Forelimb muscle (tissue), 1 donor: Measurements from ENCODE around the gene TJAP1. TPM values are rescaled to one million over a fixed set of nuclear protein-coding genes. Genes with fewer than 3 reads are reported as not detected.
"Not testable (repeated sequence)": the region's sequence is repeated elsewhere in the genome, so short reads cannot be mapped to it uniquely, and the experiment has no call there.

ENCODE experiments used
- DNase-seq: peaks from one replicate; pipeline ENCODE4 v3.0.0-alpha.2; 2013; ENCODE audit warnings: low read depth
- polyA plus RNA-seq: library from polyadenylated mRNA; unstranded; fragments of 120-200 nt; gene quantifications from one replicate; pipeline ENCODE4 v1.2.1, GENCODE V29; 2013; ENCODE audit not compliant: insufficient read length

The TJAP1 gene
- polyA plus RNA-seq, 1 donor = 28.2 TPM

DNA sequence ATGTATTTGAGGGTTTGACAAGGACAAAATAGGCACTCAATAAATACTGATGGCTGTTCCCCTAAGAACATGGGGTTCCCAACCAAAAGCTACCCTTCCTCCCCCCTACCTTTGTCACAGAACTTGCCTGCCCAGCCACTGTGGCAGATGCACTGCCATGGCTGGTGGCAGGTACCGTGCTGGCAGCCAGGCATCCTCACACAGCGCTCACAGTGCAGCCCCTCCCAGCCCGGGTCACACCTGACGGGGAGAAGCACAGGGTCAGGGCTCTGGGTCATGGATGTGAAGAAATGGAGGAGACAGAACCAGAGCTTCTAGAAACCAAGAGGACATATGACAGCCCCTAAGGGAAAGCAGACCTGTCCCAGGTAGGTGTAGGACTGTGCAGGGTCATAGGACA, 24.5 kb upstream of the TJAP1 start:
- DNase-seq = no peak

DNA sequence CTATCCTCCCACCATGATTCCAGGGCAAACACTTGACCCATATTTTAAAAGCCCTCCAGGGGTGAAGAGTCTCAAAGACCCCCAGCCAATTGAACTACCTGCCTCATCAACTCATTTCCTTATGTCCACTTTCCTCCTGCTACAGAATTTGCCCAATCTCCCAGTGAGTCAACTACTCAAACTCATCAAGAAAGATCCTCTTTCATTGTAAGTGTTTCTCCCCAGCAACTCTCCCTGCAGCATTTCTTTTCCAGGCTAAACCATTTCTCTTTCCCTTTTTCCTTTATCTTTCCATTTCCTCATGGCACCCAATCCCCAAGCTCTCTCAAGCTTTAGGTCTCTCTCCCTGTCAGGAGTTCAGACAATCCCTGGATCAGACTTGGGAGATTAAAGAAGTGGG, 23.5 kb upstream of the TJAP1 start:
- no peak for DNase-seq

DNA sequence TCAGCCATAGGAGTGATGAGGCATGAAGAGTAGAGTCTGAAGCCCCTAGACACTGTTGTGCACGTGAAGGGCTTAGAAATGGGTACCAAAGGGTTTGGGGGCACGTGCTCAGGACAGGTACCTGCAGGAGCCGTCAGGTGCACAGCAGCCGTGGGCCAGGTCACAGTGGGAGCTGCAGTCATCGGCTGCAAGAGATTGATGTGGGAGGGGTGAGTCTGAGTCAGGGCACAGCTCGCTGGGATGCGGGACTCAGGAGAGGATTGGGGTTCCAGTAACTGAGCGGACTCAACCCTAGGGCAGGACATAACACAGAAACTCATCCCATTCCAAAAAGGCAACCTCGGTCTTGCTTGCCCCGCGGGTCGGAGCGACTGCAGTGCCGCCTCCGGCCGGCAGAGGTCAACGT, 23.1 kb upstream of the TJAP1 start:
- DNase-seq = no peak

DNA sequence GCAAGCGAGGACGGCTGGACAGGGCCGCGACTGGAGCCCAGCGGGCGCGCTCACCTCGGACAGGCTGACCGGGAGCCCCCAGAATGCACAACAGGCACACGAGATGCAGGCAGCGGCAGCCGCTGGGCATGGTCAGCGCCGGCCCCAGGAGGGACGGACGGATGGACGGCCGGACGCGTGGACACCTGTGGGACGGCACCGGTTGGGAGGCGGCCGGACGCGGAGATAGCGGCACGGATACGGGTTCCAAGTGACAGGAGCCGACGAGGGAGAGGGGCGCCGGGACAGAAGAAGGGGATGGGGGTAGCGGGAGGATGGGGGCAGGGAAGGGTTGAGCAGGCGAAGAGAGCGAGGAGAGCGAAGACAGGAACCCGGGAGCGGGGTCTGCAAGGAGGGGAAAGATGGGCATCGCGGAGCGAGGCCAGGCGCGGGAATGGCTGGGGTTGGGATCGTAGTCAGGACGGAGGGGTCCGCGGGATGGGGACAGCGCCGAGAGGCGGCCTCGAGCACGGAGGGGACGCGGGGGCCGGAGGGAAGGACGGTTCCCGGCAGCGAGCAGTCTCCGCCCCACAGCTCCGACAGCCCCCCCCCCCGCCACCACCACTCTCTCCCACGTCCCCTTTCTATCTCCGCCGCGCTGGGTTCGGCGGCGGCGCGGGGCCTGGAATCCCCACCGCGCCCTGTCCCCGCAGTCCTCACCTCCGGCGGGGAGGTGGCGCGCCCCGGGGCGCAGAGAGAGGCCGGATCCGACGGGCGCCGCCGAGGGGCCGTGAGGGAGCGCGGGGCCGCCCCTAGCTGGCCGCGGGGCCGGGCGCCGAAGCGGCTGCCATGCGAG, 22.5 kb upstream of the TJAP1 start:
- peak; percentile 36 for DNase-seq

DNA sequence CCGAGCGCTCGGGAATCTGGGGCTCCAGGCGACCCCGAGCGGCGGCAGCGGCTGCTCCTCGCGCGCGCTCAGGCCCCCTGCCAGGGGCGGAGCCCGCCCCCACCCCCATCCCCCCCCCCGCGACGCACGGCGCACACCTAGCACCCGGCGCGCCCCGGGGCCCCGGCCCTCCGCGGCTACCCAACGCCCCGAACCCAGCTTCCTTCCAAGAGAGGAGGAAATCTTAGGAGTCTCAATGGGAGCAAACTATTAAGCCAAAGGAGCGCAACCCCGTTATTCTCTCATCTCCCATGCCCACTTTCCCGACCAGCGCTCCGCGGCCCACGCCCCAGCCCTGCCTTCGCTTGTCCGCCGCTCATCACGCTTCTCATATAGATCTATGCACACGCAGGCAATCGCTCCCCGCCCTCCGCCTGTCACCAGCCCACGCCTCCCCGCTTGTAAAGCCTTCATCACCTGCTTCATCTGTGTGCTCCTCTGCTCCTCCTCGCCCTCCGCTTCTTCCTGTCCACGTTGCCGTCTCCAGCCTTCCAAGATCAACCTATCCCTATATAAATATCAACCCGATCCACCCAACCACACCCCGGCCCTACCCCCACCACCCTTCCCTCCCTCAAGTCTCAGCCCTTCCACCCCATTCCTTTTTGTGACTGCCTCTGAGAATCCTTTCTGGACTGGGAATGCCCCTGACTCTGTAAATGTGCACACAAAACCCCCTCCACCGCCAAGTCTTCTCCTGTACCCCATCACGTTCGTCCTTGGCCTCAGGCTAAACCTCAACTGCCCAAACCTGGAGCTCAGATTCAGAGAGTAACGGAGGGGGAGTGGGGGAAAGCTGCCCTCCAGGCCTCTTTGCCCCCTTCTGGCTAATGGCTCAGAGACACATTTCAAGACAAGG, 21.6 kb upstream of the TJAP1 start, which contains the start of gene DLK2:
DLK2 (minus strand) TSS at position 18 of the 898 bp plus-strand sequence. CDS start 723 bp downstream, outside the sequence.
- no peak for DNase-seq

DNA sequence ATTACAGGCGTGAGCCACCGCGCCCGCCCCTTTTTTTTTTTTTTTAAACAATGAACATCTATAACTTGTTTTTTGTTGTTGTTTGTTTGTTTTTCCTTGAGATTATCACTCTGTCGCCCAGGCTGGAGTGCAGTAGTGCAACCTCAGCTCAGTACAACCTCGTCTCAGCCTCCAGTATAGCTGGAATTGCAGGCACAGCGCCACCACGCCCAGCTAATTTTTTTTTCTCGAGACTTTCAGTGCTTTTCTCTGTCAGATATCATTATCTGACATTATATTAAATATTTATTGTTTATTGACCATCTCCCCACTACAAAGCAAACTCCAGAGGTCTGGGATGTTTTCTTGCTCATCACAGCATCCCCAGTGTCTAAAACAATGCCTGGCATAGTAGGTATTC, 19.7 kb upstream of the TJAP1 start:
- DNase-seq = no peak

DNA sequence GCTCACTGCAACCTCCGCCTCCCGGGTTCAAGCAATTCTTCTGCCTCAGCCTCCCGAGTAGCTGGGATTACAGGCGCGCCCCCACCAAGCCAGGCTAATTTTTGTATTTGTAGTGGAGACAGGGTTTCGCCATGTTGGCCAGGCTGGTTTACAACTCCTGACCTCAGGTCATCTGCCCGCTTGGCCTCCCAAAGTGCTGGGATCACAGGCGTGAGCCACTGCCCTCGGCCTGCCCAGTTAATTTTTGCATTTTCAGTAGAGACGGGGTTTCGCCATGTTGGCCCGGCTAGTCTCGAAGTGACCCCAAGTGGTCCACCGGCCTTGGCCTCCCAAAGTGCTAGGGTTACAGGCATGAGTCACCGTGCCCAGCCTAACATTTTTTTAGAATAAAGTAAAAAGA, 19.2 kb upstream of the TJAP1 start:
- not testable (repeated sequence) for DNase-seq

DNA sequence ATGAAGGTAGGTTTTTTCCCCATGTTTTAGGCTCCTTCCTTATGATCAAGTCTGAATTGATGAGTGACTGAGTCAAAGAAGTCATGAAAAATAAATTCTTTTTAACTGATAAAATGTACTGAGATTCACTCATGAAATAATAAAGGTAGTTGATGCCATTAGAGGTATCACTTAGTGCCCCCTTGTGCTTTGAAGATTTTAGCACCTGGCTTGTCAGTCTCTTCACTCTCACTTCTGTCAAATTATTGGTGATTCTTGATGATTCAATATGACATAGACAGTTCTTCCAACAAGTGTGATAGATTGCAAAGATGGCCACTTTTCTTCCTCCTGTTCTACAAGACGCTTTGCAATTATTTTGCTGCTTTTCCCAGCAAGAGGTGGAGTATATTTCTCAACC, 17.8 kb upstream of the TJAP1 start:
- DNase-seq = no peak

DNA sequence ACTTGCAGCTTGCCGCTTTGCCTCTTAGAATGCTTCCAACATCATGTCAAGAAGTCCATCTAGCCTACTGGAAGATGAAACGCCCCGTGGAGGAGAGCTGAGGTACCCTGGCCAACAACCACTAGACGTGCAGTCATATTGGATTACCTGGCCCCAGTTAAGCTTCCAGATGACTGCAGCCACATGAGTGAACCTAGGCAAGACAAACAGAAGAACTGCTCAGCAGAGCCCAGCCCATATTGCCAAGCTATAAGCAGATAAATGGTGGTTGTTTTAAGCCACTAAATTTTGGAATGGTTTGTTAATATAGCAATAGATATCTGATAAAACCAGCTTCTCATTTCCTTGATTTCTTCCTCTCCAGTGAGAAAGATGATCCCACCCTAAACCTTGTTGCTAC, 17.3 kb upstream of the TJAP1 start:
- no peak for DNase-seq

DNA sequence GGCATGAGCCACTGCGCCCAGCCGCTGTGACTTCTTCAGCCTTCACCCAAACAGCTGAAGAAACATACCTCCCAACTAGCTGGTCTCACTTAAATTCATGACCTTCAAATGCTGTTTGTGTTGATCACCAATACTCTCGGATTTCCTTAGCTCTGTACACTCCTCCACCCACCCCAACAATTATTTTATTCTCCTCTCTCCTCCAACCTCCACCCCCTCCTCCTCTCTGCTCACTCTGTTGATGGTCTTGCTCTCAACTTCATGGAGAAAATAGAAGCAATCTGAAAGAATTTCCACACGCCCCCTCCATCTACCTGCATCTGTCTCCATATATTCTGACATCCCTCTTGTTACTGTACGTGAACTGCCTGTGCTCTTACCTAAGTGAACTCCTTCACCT, 15.4 kb upstream of the TJAP1 start:
- DNase-seq = no peak

DNA sequence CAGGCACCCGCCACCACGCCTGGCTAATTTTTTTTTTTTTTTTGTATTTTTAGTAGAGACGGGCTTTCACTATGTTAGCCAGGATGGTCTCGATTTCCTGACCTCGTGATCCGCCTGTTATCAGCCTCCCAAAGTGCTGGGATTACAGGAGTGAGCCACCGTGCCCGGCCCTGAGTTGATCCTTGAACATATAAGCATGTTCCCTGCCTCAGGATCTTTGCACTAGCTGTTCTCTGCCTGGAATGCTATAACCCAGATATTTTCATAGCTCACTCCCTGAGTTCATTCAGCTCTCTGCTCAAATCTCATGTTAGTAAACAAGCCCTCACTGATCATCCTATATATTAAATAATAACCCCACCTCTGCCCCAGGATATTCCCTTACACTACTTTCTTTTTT, 13.0 kb upstream of the TJAP1 start:
- DNase-seq = no peak

DNA sequence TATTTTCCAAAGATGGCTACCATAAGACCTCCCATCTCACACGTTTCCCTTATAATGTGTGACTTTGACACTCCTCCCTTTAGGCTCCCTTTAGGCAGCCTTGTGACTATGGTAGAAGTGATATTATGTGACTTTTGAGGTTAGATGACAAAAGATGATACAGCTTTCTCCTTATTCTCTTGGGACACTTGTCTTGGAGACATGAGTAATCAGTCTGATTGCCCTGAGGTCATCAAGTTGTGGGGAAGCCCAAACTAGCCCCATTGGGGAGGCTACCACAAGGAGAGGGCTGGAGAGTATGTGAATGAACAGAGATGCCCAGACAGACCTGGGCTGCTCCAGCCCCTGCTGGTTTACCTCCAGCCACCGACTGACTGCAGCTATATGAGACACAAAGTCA, 11.4 kb upstream of the TJAP1 start:
- DNase-seq = no peak

DNA sequence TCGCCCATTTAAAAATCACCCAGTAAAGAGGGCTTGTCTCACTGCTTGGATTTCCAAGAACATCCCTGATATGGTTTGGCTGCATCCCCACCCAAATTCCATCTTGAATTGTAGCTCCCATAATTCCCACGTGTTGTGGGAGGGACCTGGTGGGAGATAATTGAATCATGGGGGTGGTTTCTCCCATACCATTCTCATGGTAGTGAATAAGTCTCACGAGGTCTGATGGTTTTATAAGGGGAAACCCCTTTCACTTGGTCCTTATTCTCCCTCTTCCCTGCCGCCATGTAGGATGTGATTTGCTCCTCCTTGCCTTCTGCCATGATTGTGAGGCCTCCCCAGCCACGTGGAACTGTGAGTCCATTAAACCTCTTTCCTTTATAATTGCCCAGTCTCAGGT, 10.1 kb upstream of the TJAP1 start:
- DNase-seq = not testable (repeated sequence)

DNA sequence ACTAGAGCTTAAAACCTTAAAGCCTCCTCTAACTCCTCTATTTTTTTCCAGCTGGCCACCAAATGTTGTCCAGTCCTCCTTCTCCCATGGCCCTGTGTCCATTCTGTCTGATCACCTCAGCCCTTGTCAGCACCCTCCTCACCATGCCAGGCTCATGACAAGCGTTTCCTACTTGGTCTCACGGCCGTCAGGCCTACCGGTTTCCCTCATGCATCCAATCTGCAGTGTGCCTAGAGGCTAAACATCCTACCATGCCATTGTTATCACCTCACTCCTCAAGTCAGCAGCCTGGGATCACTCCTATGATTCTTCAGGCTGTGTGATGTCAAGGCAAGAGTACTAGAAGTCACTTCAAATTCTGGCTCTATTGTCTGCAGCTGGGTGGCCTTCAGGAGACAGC, 9.6 kb upstream of the TJAP1 start:
- DNase-seq = no peak

DNA sequence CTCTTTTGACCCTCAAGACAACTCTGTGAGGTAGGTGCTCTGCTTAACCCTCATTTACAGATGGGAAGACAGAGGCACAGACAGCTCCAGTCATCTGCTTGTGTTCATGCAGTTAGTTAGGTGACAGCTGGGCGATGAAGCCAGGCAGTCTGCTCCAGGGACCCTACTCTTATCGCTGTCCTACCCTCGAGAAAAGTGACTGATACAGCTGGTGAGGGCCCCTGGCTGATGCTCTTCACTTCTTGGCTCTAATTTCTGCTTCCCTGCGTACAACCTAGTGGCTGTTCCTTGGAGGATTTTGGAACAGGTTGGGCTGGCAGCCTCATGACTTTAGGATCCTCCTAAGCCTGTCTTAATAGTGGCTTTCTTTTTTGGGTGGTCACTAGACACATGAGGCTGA, 9.1 kb upstream of the TJAP1 start:
- DNase-seq = no peak

DNA sequence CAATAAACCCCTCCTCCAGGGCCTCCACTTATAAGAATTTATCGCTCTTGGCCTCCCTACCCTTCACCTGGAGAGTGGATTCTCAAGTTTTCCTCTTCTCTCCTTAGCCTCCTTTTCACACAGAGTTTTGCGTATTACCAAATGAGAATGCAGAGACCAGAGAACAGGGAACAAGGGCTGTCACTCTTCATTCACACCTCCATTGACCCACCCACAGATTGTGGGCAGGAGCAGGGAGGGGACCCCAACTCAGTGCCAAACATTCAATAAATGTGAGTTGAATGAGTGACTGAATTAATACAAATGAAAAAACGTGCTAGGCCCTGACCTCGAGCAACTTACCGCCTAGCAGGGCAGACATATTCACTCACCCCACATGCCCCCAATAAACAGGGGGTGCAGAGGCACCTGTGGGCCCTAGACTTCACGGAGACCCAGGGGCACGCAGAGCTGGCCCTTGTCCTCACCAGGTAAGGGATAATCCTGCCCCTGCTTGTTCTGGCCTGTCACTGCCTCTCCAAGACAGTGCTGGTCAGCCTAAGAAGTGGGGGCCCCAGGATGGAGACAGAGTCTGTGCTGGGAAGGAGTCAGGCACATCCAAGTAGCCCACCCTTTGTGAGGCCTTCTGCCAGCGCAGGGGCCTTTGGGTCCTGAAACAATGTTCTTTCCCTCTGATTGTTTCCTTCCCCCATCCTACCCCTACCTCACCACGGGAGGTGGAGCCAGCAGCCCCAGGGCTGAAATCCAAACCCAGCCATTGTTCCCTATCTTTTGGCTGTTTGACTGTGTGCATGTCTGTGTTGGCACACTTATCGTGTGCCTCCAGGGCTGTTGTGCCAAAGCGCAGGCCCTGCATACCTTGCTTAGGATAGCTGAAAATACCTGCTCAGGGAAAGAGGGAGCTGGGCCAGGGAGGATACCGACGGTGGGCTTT, 8.4 kb upstream of the TJAP1 start:
- DNase-seq = no peak

DNA sequence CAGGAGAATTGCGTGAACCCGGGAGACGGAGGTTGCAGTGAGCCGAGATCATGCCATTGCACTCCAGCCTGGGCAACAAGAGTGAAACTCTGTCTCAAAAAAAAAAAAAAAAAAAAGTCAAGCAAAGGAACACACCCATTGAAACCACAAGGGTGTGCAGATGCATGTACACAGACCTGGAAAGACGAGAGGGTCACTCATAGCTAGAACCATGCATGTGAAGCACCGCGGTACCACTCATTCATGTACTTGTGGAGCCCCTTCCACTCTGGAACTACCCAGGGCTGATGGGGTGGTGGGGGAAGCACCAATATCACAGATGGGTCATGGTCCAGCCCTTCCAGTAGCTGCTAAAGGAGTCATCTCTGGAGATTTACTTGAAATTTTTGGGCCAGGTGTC, 7.4 kb upstream of the TJAP1 start:
- no peak for DNase-seq

DNA sequence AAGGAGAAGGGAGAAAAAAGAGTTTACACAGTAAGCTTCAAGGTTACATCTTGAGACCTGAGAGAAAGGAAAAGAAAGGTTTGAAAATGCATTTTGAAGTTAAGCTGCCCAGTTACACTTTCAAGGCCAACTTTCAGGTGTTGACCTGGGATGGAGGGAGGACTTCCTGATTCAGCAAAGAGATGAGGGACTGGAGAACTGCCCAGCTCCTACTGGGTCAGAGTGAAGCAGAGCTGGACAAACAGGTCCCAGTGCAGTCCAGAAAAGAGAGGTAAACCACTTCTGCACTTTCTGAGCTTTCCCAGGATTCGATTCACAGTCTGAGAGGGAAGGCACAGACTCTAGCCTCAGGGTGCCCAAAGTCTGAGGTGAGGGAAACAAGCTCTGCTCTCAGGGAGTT, 6.0 kb upstream of the TJAP1 start:
- DNase-seq = no peak

DNA sequence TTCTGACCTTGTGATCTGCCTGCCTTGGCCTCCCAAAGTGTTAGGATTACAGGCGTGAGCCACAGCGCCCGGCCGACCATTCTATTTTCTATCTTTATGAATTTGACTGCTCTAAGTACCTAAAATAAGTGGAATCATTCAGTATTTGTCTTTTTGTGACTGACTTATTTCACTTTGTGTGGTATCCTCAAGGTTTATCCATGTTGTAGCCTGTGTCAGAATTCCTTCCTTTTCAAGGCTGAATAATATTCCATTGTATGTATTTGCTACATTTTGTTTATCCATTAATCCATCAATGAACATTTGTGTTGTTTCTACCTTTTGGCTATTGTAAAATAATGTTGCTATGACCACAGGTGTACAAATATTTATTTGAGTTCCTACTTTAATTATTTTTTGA, 4.9 kb upstream of the TJAP1 start:
- DNase-seq = no peak

DNA sequence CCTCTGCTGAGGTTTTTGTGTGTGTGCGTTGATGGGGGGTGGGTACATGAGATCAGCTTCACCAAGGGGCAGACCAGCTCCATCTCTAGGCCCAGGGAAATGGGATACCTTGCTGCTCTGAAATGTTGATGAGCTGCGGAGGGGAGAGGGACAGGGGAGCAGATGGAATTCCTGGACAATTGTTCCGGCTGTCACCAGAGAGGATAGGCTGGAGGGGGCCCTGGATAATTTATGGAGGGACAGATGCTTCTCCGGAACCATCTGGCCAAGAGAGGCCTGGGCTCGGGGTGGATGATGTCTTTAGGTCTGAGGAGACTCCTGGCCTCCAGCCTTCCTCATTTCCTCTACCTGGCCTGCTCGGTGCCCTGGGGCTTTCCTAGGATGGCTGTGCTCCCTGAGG, 1.9 kb upstream of the TJAP1 start:
- DNase-seq = no peak

DNA sequence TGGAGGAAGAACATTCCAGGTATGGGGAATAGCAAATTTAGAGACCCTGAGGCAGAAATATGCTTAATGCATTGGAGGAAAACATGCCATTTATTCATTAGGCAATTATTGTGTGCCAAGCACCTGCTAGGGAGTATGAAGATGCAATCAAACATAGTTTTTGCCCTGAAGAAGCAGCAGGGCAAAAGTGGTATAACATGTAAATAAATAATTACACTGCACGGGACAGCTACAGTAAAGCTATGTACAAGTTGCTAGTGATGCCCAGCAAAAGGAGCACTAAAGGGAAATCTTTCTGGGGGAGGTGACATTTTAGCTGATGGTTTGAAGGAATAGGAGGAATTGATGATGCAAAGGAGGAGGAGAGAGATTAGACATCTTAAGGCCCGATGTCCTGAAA, 624 bp upstream of the TJAP1 start:
- no peak for DNase-seq

DNA sequence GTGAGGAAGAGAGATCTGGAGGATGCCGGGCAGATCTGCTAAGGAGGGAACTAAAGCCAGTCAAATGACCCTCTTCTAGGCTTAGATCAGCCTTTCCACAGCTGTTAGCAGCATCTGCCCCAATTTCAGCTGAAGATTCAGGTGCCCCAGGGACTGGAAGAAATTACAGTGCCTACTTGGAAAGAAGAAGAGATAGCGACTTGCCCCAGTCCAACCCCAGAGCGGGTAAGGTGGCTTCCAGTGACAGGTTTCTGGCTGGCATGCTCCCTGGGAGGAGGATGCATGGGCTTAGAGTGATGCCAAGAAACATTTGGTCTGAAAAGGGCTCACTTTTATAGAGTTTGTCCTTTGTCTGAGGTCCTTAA, 620 bp downstream of the TJAP1 start:
- no peak for DNase-seq
